ENCODE measurements around the gene WBP1L.
"Not testable (repeated sequence)": the region's sequence is repeated elsewhere in the genome, so short reads cannot be mapped to it uniquely, and the experiment has no call there.

The WBP1L gene

GRCh38 chr10:102741726-102742237 lies 2.0 kb upstream of the WBP1L start:
- Histone ChIP-seq H3K27ac (replicated peaks) (no peak overlapping the region), H3K27me3 (ENCODE audit: insufficient read depth, poor library complexity, severe bottlenecking) (no peaks in the 10 kb centered on the region), H3K4me3 (replicated peaks; ENCODE audit: insufficient read depth, low read length) (no peak overlapping the region)
- DNase-seq (ENCODE audit: low read depth in 1 of 2, low spot score in 1 of 2): no peak
- TF ChIP-seq, protein P1, sequence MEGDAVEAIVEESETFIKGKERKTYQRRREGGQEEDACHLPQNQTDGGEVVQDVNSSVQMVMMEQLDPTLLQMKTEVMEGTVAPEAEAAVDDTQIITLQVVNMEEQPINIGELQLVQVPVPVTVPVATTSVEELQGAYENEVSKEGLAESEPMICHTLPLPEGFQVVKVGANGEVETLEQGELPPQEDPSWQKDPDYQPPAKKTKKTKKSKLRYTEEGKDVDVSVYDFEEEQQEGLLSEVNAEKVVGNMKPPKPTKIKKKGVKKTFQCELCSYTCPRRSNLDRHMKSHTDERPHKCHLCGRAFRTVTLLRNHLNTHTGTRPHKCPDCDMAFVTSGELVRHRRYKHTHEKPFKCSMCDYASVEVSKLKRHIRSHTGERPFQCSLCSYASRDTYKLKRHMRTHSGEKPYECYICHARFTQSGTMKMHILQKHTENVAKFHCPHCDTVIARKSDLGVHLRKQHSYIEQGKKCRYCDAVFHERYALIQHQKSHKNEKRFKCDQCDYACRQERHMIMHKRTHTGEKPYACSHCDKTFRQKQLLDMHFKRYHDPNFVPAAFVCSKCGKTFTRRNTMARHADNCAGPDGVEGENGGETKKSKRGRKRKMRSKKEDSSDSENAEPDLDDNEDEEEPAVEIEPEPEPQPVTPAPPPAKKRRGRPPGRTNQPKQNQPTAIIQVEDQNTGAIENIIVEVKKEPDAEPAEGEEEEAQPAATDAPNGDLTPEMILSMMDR (IDR thresholded peaks at IDR 0.05; ENCODE audit: insufficient read depth, low read length): no peak
- TF ChIP-seq GABPA (IDR thresholded peaks at IDR 0.05; ENCODE audit: low read depth): no peak
- TF ChIP-seq SPI1 (IDR thresholded peaks at IDR 0.05; ENCODE audit: borderline replicate concordance, low read depth): no peak

GRCh38 chr10:102742313-102742712 lies 1.4 kb upstream of the WBP1L start:
- DNase-seq (ENCODE audit: low read depth in 1 of 2, low spot score in 1 of 2): not testable (repeated sequence)

DNA sequence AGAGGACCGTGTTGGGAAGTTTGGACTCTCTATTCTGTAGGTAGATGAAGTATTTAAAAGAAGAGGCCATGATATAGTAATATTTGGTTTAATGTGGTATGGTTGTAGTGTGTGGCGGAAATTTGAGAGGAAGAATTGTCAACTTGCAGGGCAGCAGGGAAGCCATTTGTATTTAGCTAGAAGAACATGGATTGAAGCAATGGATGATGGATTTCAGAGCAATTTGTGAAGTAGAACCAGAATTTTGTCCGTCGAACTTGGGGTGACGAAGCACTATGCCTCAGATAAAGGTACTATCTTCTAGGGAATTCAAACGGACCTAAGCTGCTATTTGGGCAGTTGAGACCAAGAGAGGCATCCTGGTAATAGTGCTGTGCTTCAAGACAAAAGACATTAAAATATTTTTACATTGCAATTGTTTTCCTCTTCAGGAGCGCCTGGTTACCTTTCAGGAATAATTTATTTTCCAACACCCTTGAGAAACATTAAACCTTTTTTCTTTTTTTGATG lies 615 bp upstream of the WBP1L start:
- H3K4me3 ChIP-seq (replicated peaks; ENCODE audit: insufficient read depth, low read length): no peak overlapping the region
- H3K27me3 ChIP-seq (ENCODE audit: insufficient read depth, poor library complexity, severe bottlenecking): no peaks in the 10 kb centered on the region
- peak overlapping the region; percentile 59 for H3K27ac ChIP-seq (replicated peaks)
- TF ChIP-seq GABPA (IDR thresholded peaks at IDR 0.05; ENCODE audit: low read depth): no peak
- no peak for TF ChIP-seq POLR2AphosphoS5 (IDR thresholded peaks at IDR 0.05; ENCODE audit: low read depth)
- no peak for TF ChIP-seq SPI1 (IDR thresholded peaks at IDR 0.05; ENCODE audit: borderline replicate concordance, low read depth)
- TF ChIP-seq, protein P2, sequence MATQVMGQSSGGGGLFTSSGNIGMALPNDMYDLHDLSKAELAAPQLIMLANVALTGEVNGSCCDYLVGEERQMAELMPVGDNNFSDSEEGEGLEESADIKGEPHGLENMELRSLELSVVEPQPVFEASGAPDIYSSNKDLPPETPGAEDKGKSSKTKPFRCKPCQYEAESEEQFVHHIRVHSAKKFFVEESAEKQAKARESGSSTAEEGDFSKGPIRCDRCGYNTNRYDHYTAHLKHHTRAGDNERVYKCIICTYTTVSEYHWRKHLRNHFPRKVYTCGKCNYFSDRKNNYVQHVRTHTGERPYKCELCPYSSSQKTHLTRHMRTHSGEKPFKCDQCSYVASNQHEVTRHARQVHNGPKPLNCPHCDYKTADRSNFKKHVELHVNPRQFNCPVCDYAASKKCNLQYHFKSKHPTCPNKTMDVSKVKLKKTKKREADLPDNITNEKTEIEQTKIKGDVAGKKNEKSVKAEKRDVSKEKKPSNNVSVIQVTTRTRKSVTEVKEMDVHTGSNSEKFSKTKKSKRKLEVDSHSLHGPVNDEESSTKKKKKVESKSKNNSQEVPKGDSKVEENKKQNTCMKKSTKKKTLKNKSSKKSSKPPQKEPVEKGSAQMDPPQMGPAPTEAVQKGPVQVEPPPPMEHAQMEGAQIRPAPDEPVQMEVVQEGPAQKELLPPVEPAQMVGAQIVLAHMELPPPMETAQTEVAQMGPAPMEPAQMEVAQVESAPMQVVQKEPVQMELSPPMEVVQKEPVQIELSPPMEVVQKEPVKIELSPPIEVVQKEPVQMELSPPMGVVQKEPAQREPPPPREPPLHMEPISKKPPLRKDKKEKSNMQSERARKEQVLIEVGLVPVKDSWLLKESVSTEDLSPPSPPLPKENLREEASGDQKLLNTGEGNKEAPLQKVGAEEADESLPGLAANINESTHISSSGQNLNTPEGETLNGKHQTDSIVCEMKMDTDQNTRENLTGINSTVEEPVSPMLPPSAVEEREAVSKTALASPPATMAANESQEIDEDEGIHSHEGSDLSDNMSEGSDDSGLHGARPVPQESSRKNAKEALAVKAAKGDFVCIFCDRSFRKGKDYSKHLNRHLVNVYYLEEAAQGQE (IDR thresholded peaks at IDR 0.05; ENCODE audit: insufficient replicate concordance, low read depth): no peak
- TF ChIP-seq, protein P1 (IDR thresholded peaks at IDR 0.05; ENCODE audit: insufficient read depth, low read length): no peak
- no peak for DNase-seq (ENCODE audit: low read depth in 1 of 2, low spot score in 1 of 2)

More at GRCh38 chr10:102742313-102742712, 1.4 kb upstream of the WBP1L start:
- not testable (repeated sequence) for H3K27me3 ChIP-seq (ENCODE audit: insufficient read depth, poor library complexity, severe bottlenecking); H3K4me3 ChIP-seq (replicated peaks; ENCODE audit: insufficient read depth, low read length); H3K27ac ChIP-seq (replicated peaks)

- DNase-seq (ENCODE audit: low read depth in 1 of 2, low spot score in 1 of 2): no peak
- H3K27ac ChIP-seq (replicated peaks): peak overlapping the region; percentile 68
- H3K27me3 ChIP-seq (ENCODE audit: insufficient read depth, poor library complexity, severe bottlenecking): no peaks in the 10 kb centered on the region
- H3K4me3 ChIP-seq (replicated peaks; ENCODE audit: insufficient read depth, low read length): peak overlapping the region; percentile 88
- TF ChIP-seq GABPA (IDR thresholded peaks at IDR 0.05; ENCODE audit: low read depth): no peak
- TF ChIP-seq, protein P2 (IDR thresholded peaks at IDR 0.05; ENCODE audit: insufficient replicate concordance, low read depth): no peak
- no peak for TF ChIP-seq POLR2AphosphoS5 (IDR thresholded peaks at IDR 0.05; ENCODE audit: low read depth)
Measured at GRCh38 chr10:102744374-102745051, 765 bp downstream of the WBP1L start.

Measured in HL-60 (cell line).